Common myeloid progenitor, CD34-positive (primary cell): ENCODE data around the gene TBC1D9.

ENCODE experiments used
- CTCF ChIA-PET: fragments of 350-600 bp; sonication (Branson Sonifier 250); formaldehyde crosslinking; loops from one replicate; lab custom pipeline; 2021; ENCODE audit warnings: antibody characterized with exemption; lab: Charles Lee
- POLR2A ChIA-PET: fragments of 350-600 bp; sonication (Branson Sonifier 250); formaldehyde crosslinking; loops from one replicate; lab custom pipeline; 2021; ENCODE audit warnings: antibody characterized with exemption; lab: Charles Lee
- DNase-seq, 3 donors: peaks; one replicate each; pipeline versions ENCODE4 v3.0.0 to v3.0.0-alpha.2; 2013
- H3K27ac ChIP-seq, 2 experiments: 1 replicate in 1 of 2; 2 replicates in 1 of 2; pipeline ENCODE4 v1.7.0; 2013; ENCODE audit warnings: inconsistent platforms in 2 of 2, low read length in 2 of 2, mild to moderate bottlenecking in 2 of 2, low read depth in 1 of 2, moderate library complexity in 1 of 2; ENCODE audit not compliant: severe bottlenecking in 2 of 2, insufficient read depth in 1 of 2, poor library complexity in 1 of 2
- H3K27me3 ChIP-seq, 5 experiments: replicated peaks in 2 of 5; 1 replicate in 3 of 5; 2 replicates in 2 of 5; pipeline versions ENCODE4 v1.6.1 to v1.7.0; 2013; ENCODE audit warnings: low read length in 4 of 5, mild to moderate bottlenecking in 2 of 5, moderate library complexity in 2 of 5, inconsistent platforms in 1 of 5; ENCODE audit not compliant: insufficient read depth in 5 of 5, control insufficient read depth in 4 of 5
- H3K36me3 ChIP-seq, 4 experiments: 1 replicate in 2 of 4; 2 replicates in 2 of 4; pipeline versions ENCODE4 v1.6.1 to v1.7.0; 2013; ENCODE audit warnings: low read length in 3 of 4, control low read depth in 1 of 4, mild to moderate bottlenecking in 1 of 4; ENCODE audit not compliant: control insufficient read depth in 4 of 4, insufficient read depth in 4 of 4
- H3K4me1 ChIP-seq, 4 experiments: 1 replicate in 3 of 4; 2 replicates in 1 of 4; pipeline versions ENCODE4 v1.6.1 to v1.7.1; 2013; ENCODE audit warnings: low read length in 3 of 4, mild to moderate bottlenecking in 3 of 4, control low read depth in 1 of 4, inconsistent platforms in 1 of 4, moderate library complexity in 1 of 4; ENCODE audit not compliant: control insufficient read depth in 4 of 4, insufficient read depth in 4 of 4; ENCODE audit errors: control extremely low read depth in 1 of 4
- H3K4me3 ChIP-seq, 7 experiments: 1 replicate in 4 of 7; 2 replicates in 3 of 7; pipeline versions ENCODE4 v1.5.1 to v1.7.0; 2013; ENCODE audit warnings: mild to moderate bottlenecking in 7 of 7, low read length in 6 of 7, moderate library complexity in 6 of 7, inconsistent platforms in 2 of 7, low read depth in 2 of 7, control low read depth in 1 of 7; ENCODE audit not compliant: insufficient read depth in 4 of 7, control insufficient read depth in 1 of 7; ENCODE audit errors: extremely low read depth in 1 of 7
- H3K9me3 ChIP-seq, 5 experiments: 1 replicate in 4 of 5; 2 replicates in 1 of 5; pipeline versions ENCODE4 v1.6.1 to v1.7.1; 2013; ENCODE audit warnings: low read length in 4 of 5, mild to moderate bottlenecking in 2 of 5, inconsistent platforms in 1 of 5, low read depth in 1 of 5, moderate library complexity in 1 of 5; ENCODE audit not compliant: control insufficient read depth in 4 of 5, insufficient read depth in 2 of 5; ENCODE audit errors: control extremely low read depth in 1 of 5
- WGBS: methylation state at CpG from one replicate; pipeline ENCODE4 v1.1.5; 2013; ENCODE audit not compliant: insufficient coverage; 5-methylcytosine and 5-hydroxymethylcytosine counted together

Gene TBC1D9

DNA sequence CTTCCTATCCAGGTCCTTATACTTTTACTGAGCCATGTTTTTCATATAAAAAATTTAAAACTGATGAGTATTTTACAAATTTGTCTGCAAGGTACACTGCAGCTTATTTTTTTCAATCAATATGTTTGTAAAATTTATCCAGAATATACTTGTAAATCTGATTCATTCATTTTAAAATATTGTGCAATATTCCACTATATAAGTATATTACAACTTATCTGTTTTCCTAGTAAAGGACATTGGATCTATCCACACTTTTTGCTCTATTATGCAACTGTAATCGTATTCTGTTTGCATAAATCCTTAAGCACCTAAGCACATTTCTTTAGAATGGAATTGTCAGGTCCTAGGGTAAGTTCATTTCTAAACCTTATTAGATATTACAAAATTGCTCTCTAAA is 49.5 kb downstream of the TBC1D9 start:
- H3K9me3 ChIP-seq: no peaks in the 10 kb centered on the region
- no peaks in the 10 kb centered on the region for H3K27me3 ChIP-seq
- WGBS: no CpG with 5 or more reads among the region's 1 CpG
- no peak overlapping the region for H3K4me3 ChIP-seq
- H3K27ac ChIP-seq: no peak overlapping the region
- H3K36me3 ChIP-seq: no peaks in the 10 kb centered on the region
- no peak for DNase-seq
- H3K4me1 ChIP-seq: peaks cover 0 to 5% (median 0%) of the 10 kb centered on the region in 4 experiments
- CTCF ChIA-PET: no interaction called here
- POLR2A ChIA-PET: no interaction called here

- Histone ChIP-seq H3K4me3 (no peak overlapping the region), H3K27ac (no peak overlapping the region), H3K4me1 (peaks cover 0 to 5% (median 0%) of the 10 kb centered on the region in 4 experiments), H3K9me3 (no peaks in the 10 kb centered on the region), H3K27me3 (no peaks in the 10 kb centered on the region), H3K36me3 (no peaks in the 10 kb centered on the region)
- no peak for DNase-seq
- CTCF ChIA-PET: no interaction called here
- 100% methylated on average over 2 of the region's 2 CpGs for WGBS
- POLR2A ChIA-PET: no interaction called here
Measured at GRCh38 chr4:140706276-140706625, 49.9 kb downstream of the TBC1D9 start.

DNA sequence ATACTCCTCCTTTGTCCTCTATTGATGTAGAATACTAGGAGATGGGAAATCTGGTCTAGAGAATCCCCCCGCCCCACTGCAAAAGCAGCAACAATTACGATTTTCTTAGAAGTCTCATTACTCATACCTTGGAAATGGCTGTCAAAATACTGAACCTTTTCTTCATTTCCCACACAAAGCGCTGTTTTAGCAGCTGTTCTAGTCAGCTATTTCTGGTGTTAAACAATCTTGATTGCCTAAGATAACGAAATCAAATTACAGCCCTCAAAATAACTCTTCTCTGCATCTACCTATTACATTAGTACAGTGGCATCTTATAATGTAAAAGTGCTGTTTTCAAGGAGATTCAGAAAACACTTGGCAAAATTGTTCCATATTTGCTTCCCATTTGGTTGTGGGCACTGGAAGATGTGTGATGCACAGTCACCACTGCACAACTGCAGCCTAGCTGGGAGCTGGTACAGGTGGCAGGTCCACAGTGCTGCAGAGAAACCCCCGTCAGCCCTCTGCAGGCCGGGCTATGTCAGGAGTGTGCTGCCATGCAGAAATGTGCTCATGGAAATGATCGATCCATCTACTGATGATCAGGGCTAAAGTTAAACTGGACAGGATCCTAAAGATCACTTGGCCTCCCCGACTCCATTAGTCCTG is 50.4 kb downstream of the TBC1D9 start:
- Histone ChIP-seq H3K4me3 (no peak overlapping the region), H3K27ac (no peak overlapping the region), H3K4me1 (peaks cover 0 to under 1% (median 0%) of the 10 kb centered on the region in 4 experiments), H3K36me3 (no peaks in the 10 kb centered on the region), H3K27me3 (no peaks in the 10 kb centered on the region), H3K9me3 (no peaks in the 10 kb centered on the region)
- DNase-seq: no peak
- WGBS: 94% methylated on average over 4 of the region's 8 CpGs
- ChIA-PET POLR2A (no interaction called here), CTCF (no interaction called here)

DNA sequence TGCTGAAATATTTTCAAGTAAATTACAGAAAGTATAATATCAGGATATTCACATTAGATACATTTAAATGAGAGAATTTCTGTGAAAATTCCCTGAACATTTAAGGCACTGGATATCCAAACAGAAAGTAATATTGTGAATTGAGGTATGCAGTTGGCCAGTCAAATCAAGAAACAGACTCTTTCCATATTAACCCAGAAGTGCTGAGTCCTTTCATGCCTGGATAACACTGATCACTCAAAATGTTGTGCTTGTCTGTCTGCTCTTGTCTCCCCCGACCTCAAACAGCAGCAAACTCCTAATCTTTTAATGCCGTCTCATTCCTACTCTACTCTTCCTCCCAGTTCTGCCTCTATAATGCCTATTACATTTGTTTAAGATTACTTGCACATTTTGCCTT is 51.2 kb downstream of the TBC1D9 start:
- POLR2A ChIA-PET: no interaction called here
- Histone ChIP-seq H3K36me3 (no peaks in the 10 kb centered on the region), H3K9me3 (no peaks in the 10 kb centered on the region), H3K4me1 (no peaks in the 10 kb centered on the region), H3K27me3 (no peaks in the 10 kb centered on the region), H3K4me3 (no peak overlapping the region), H3K27ac (no peak overlapping the region)
- 100% methylated on average over 2 of the region's 2 CpGs for WGBS
- no peak for DNase-seq
- CTCF ChIA-PET: no interaction called here

GRCh38 chr4:140704392-140704960 is 51.7 kb downstream of the TBC1D9 start:
- DNase-seq: no peak
- no peaks in the 10 kb centered on the region for H3K9me3 ChIP-seq
- no peak overlapping the region for H3K27ac ChIP-seq
- no CpG with 5 or more reads among the region's 4 CpGs for WGBS
- no peaks in the 10 kb centered on the region for H3K27me3 ChIP-seq
- H3K4me1 ChIP-seq: no peaks in the 10 kb centered on the region
- ChIA-PET POLR2A (no interaction called here), CTCF (interaction anchor here (0.6 kb wide), 1 partner anchor 11 kb away, joined by 3 read pairs; no protein-coding TSS in a partner anchor)
- H3K36me3 ChIP-seq: no peaks in the 10 kb centered on the region
- no peak overlapping the region for H3K4me3 ChIP-seq

DNA sequence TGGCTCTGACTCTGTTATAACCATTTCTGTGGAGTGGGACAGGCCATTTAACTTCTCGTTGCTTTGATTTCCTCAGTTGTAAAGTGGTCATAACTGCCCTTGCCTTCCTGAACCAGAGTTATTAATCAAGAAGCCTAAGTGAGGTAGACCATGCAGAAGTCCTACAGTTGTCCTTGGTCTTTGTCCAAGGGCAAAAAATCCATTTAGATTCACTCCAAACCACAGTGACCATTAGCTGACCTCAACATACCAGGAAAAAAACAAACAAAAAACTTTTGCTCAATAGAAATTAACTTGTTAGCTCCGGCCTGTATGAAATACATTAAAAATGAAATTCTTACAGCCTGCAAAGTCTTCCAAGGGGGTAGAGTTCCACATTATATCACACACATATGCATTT is 52.7 kb downstream of the TBC1D9 start:
- CTCF ChIA-PET: no interaction called here
- POLR2A ChIA-PET: no interaction called here
- DNase-seq: no peak
- H3K9me3 ChIP-seq: no peaks in the 10 kb centered on the region
- H3K4me1 ChIP-seq: no peaks in the 10 kb centered on the region
- H3K36me3 ChIP-seq: no peaks in the 10 kb centered on the region
- H3K27ac ChIP-seq: no peak overlapping the region
- 100% methylated on average over 1 of the region's 2 CpGs for WGBS
- H3K27me3 ChIP-seq: no peaks in the 10 kb centered on the region
- H3K4me3 ChIP-seq: no peak overlapping the region

DNA sequence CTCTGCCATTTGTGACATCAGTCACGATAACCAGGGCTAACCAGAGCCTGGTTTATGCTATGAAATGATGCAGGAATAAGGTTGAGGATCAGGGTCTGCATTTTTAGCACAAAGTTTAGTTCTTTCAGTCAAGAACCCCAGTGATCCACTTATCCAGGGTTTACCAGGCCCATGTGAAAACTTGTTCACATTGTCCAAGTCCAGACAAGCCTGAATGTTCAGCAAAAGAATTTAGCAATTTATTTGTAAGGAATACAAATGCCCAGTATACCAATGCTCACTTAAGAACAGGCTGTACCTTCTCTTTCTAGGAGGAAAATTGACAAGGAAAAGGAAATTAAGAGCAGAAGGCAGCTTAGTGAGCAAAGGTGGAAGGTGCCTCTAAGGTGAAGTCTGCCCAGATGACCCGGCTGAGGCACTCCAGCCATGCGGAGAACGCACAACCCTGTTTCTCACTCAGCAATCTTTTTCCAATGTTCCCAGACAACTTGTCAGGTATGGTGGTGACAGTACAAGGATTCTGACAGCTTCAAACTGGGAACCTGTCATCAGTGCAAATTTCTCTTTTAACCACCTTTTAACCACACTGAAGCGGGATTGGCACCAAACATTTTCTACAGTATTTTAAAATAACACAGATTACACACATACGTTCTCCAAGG is 54.0 kb downstream of the TBC1D9 start:
- Histone ChIP-seq H3K36me3 (no peaks in the 10 kb centered on the region), H3K27ac (no peak overlapping the region), H3K4me1 (no peaks in the 10 kb centered on the region), H3K9me3 (no peaks in the 10 kb centered on the region), H3K4me3 (no peak overlapping the region), H3K27me3 (no peaks in the 10 kb centered on the region)
- CTCF ChIA-PET: no interaction called here
- 100% methylated on average over 5 of the region's 6 CpGs for WGBS
- DNase-seq: no peak
- POLR2A ChIA-PET: no interaction called here
